ENCODE measurements around the gene HOXD11. TPM values are rescaled to one million over a fixed set of nuclear protein-coding genes. Genes with fewer than 3 reads are reported as not detected.

HOXD11 gene
- total and polyA plus RNA-seq, 8 donors: not detected

DNA sequence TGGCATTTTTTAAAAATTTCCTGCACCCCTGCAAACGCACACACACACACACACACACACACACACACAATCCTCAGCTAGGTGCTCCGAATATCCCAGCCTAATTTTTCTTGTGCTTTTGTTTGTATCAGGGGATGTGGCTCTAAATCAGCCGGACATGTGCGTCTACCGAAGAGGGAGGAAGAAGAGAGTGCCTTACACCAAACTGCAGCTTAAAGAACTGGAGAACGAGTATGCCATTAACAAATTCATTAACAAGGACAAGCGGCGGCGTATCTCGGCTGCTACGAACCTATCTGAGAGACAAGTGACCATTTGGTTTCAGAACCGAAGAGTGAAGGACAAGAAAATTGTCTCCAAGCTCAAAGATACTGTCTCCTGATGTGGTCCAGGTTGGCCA is 12.7 kb upstream of the HOXD11 start:
- 4% methylated on average over 12 of the region's 12 CpGs for WGBS, 2 donors
- no peak for FAIRE-seq
- intact Hi-C loops (cut with DNase I): loop anchor here in 1 of 3 donors (5.0 kb wide), 1 partner anchor 407 kb away; no protein-coding TSS in a partner anchor

GRCh38 chr2:176095421-176095820 is 11.7 kb upstream of the HOXD11 start:
- ATAC-seq: no peak
- no peak for TF ChIP-seq CTCF (IDR thresholded peaks at IDR 0.05)
- WGBS, 2 donors: 8 to 15% methylated on average over 5 of the region's 5 CpGs
- no peaks in the 10 kb centered on the region for H3K9me3 ChIP-seq
- intact Hi-C loops (cut with DNase I): loop anchor here in 1 of 3 donors (5.0 kb wide), 1 partner anchor 413 kb away; no protein-coding TSS in a partner anchor
- peaks cover 10 to 89% (median 37%) of the 10 kb centered on the region in 4 donors for H3K27me3 ChIP-seq
- H3K27ac ChIP-seq: no peak overlapping the region
- H3K36me3 ChIP-seq: no peaks in the 10 kb centered on the region
- no peak for DNase-seq
- H3K4me1 ChIP-seq: peaks cover 0 to 11% (median 4%) of the 10 kb centered on the region in 3 donors
- no peak overlapping the region for H3K4me3 ChIP-seq
- FAIRE-seq: no peak

More for the DNA sequence above, 12.7 kb upstream of the HOXD11 start:
- Histone ChIP-seq H3K27ac (no peak overlapping the region), H3K9me3 (no peaks in the 10 kb centered on the region), H3K4me3 (no peak overlapping the region), H3K4me1 (peaks cover 0 to 11% (median 4%) of the 10 kb centered on the region in 3 donors), H3K27me3 (peaks cover 10 to 89% (median 35%) of the 10 kb centered on the region in 4 donors), H3K36me3 (no peaks in the 10 kb centered on the region)
- no peak for ATAC-seq
- no peak for DNase-seq
- TF ChIP-seq CTCF (IDR thresholded peaks at IDR 0.05): no peak

- 9 to 12% methylated on average over 16 of the region's 16 CpGs for WGBS, 2 donors
- peak overlapping the region in 2 of 4 donors; percentile 6 to 49 for H3K4me3 ChIP-seq
- H3K9me3 ChIP-seq: no peaks in the 10 kb centered on the region
- no peak for FAIRE-seq
- no peak for DNase-seq
- TF ChIP-seq CTCF (IDR thresholded peaks at IDR 0.05): no peak
- peaks cover 10 to 85% (median 37%) of the 10 kb centered on the region in 4 donors for H3K27me3 ChIP-seq
- no peak overlapping the region for H3K27ac ChIP-seq
- H3K36me3 ChIP-seq: no peaks in the 10 kb centered on the region
- H3K4me1 ChIP-seq: peaks cover 0 to 11% (median 4%) of the 10 kb centered on the region in 3 donors
- peak in 2 of 4 donors; percentile 29 to 30 for ATAC-seq
- intact Hi-C loops (cut with DNase I): loop anchor here in 1 of 3 donors (5.0 kb wide), 1 partner anchor 414 kb away; no protein-coding TSS in a partner anchor
Observed at GRCh38 chr2:176096243-176096985, 10.7 kb upstream of the HOXD11 start.

GRCh38 chr2:176096986-176097819 is 9.9 kb upstream of the HOXD11 start:
- ATAC-seq (peak; percentile 95 to 98 (median 97)), FAIRE-seq (no peak), DNase-seq (peak; percentile 37 to 90 (median 65))
- WGBS, 2 donors: 3% methylated on average over 43 to 45 of the region's 45 CpGs
- TF ChIP-seq CTCF (IDR thresholded peaks at IDR 0.05): peak; percentile 78 to 82 (median 80)
- intact Hi-C loops (cut with DNase I): loop anchor here in 1 of 3 donors (5.0 kb wide), 1 partner anchor 415 kb away; no protein-coding TSS in a partner anchor
- no peaks in the 10 kb centered on the region for H3K36me3 ChIP-seq
- peak overlapping the region in 3 of 4 donors; percentile 11 to 49 (median 34) for H3K4me3 ChIP-seq
- no peak overlapping the region for H3K27ac ChIP-seq
- no peaks in the 10 kb centered on the region for H3K9me3 ChIP-seq
- peaks cover 6 to 84% (median 40%) of the 10 kb centered on the region in 4 donors for H3K27me3 ChIP-seq
- H3K4me1 ChIP-seq: peaks cover 0 to 11% (median 4%) of the 10 kb centered on the region in 3 donors
